Lung (tissue), 12 donors: ENCODE results near the gene NCOA5. TPM values are rescaled to one million over a fixed set of nuclear protein-coding genes. Genes with fewer than 3 reads are reported as not detected.

Source experiments
- ATAC-seq: fragments of 200-7000 bp; cut with Tn5 transposase; one replicate; pipeline ENCODE4 v1.9.1; 2020; ENCODE audit warnings: moderate number of reproducible peaks; ENCODE audit not compliant: insufficient read depth, low FRiP score
- DNase-seq, 3 donors: peaks; one replicate each; pipeline ENCODE4 v3.0.0-alpha.2; 2013 to 2017
- H3K27ac ChIP-seq, 2 donors: one replicate each; pipeline ENCODE4 v1.5.1; 2013; ENCODE audit warnings: mild to moderate bottlenecking in 2 of 2, moderate library complexity in 2 of 2, control low read depth in 1 of 2, inconsistent platforms in 1 of 2, low read depth in 1 of 2, low read length in 1 of 2
- H3K27me3 ChIP-seq, 3 donors: one replicate each; pipeline ENCODE4 v1.5.1; 2013; ENCODE audit warnings: low read length in 2 of 3; ENCODE audit not compliant: control insufficient read depth in 3 of 3, insufficient read depth in 3 of 3
- H3K36me3 ChIP-seq, 4 donors: one replicate each; pipeline ENCODE4 v1.5.1; 2013; ENCODE audit warnings: low read length in 4 of 4, mild to moderate bottlenecking in 1 of 4, moderate library complexity in 1 of 4; ENCODE audit not compliant: control insufficient read depth in 4 of 4, insufficient read depth in 4 of 4
- H3K4me1 ChIP-seq, 5 donors: one replicate each; pipeline ENCODE4 v1.5.1; 2013; ENCODE audit warnings: low read length in 5 of 5, mild to moderate bottlenecking in 2 of 5, moderate library complexity in 1 of 5; ENCODE audit not compliant: control insufficient read depth in 5 of 5, insufficient read depth in 5 of 5
- H3K4me3 ChIP-seq: one replicate; pipeline ENCODE4 v1.5.1; 2013; ENCODE audit warnings: mild to moderate bottlenecking, control low read depth, moderate library complexity
- H3K9ac ChIP-seq, 2 donors: one replicate each; pipeline ENCODE4 v1.5.1; 2013; ENCODE audit warnings: low read length in 2 of 2, control low read depth in 1 of 2; ENCODE audit not compliant: insufficient read depth in 1 of 2
- H3K9me3 ChIP-seq, 4 donors: one replicate each; pipeline ENCODE4 v1.5.1; 2013; ENCODE audit warnings: low read length in 3 of 4, mild to moderate bottlenecking in 1 of 4, moderate library complexity in 1 of 4; ENCODE audit not compliant: control insufficient read depth in 4 of 4, insufficient read depth in 3 of 4
- CTCF ChIP-seq: IDR thresholded peaks from 2 replicates; pipeline ENCODE4 v1.5.1; 2012; ENCODE audit warnings: mild to moderate bottlenecking; ENCODE audit errors: control extremely low read depth, extremely low read depth
- WGBS, 2 donors: extraction: QIAGEN DNeasy Blood & Tissue Kit; methylation state at CpG; one replicate each; pipeline ENCODE4 v1.1.7; 2013; 5-methylcytosine and 5-hydroxymethylcytosine counted together
- polyA plus RNA-seq, 2 donors: library from polyadenylated mRNA; stranded (reverse); fragments of 200-250 nt; gene quantifications; one replicate each; pipeline ENCODE4 v1.2.1, GENCODE V29; 2013
- total RNA-seq, 2 donors: library from RNA; depleted of rRNA in 1 of 2; stranded (reverse); fragments of >200 nt in 1 of 2; gene quantifications; one replicate each; pipeline ENCODE4 v1.2.1, GENCODE V29; 2014 to 2021
- donor health status: control.
- donor health status: control.
- donor health status: Bipolar disorder and iron deficiency.
- donor health status: healthy.
- donor health status: DM: yes; HTN: yes; CAD: no.

The NCOA5 gene
- total and polyA plus RNA-seq, 4 donors = 11.1 to 24.2 (median 15.1) TPM

- Histone ChIP-seq H3K27ac (no peak overlapping the region), H3K9ac (no peak overlapping the region), H3K4me1 (no peaks in the 10 kb centered on the region), H3K27me3 (no peaks in the 10 kb centered on the region), H3K9me3 (no peaks in the 10 kb centered on the region), H3K4me3 (no peak overlapping the region), H3K36me3 (no peaks in the 10 kb centered on the region)
- ATAC-seq (no peak), DNase-seq (no peak)
- no peak for TF ChIP-seq CTCF
These were observed 38.9 kb downstream of the NCOA5 start for GRCh38 chr20:46050885-46051284.

- ATAC-seq = no peak
- WGBS, 2 donors = 65 to 71% methylated on average over 10 of the region's 10 CpGs
- H3K4me3 ChIP-seq = no peak overlapping the region
- no peaks in the 10 kb centered on the region for H3K36me3 ChIP-seq
- no peaks in the 10 kb centered on the region for H3K27me3 ChIP-seq
- TF ChIP-seq CTCF = no peak
- H3K4me1 ChIP-seq = no peaks in the 10 kb centered on the region
- no peak overlapping the region for H3K27ac ChIP-seq
- DNase-seq = no peak
- no peaks in the 10 kb centered on the region for H3K9me3 ChIP-seq
- no peak overlapping the region for H3K9ac ChIP-seq
These were observed 39.3 kb downstream of the NCOA5 start for GRCh38 chr20:46050444-46050843.

GRCh38 chr20:46049815-46050214 lies 39.9 kb downstream of the NCOA5 start:
- H3K4me1 ChIP-seq = no peaks in the 10 kb centered on the region

More at GRCh38 chr20:46049815-46050214, 39.9 kb downstream of the NCOA5 start:
- Histone ChIP-seq H3K36me3 (no peaks in the 10 kb centered on the region), H3K9ac (no peak overlapping the region), H3K9me3 (peaks cover 0 to 2% (median 0%) of the 10 kb centered on the region in 4 donors), H3K27ac (no peak overlapping the region), H3K27me3 (no peaks in the 10 kb centered on the region), H3K4me3 (no peak overlapping the region)
- ATAC-seq (no peak), DNase-seq (no peak)
- no peak for TF ChIP-seq CTCF
